ENCODE results near the gene MS4A18.

GRCh38 chr11:60790726-60791125, 66.2 kb downstream of the MS4A18 start:
- TF ChIP-seq EZH2phosphoT487 (IDR thresholded peaks at IDR 0.05; ENCODE audit: insufficient read depth, low read depth) (no peak), EZH2 (IDR thresholded peaks at IDR 0.05; ENCODE audit: insufficient read depth, poor library complexity, severe bottlenecking) (no peak)
